ENCODE results near the gene TAGLN2.
A peak's percentile ranks its signal among the peaks of the same experiment; 100 is the strongest.

Gene TAGLN2

DNA sequence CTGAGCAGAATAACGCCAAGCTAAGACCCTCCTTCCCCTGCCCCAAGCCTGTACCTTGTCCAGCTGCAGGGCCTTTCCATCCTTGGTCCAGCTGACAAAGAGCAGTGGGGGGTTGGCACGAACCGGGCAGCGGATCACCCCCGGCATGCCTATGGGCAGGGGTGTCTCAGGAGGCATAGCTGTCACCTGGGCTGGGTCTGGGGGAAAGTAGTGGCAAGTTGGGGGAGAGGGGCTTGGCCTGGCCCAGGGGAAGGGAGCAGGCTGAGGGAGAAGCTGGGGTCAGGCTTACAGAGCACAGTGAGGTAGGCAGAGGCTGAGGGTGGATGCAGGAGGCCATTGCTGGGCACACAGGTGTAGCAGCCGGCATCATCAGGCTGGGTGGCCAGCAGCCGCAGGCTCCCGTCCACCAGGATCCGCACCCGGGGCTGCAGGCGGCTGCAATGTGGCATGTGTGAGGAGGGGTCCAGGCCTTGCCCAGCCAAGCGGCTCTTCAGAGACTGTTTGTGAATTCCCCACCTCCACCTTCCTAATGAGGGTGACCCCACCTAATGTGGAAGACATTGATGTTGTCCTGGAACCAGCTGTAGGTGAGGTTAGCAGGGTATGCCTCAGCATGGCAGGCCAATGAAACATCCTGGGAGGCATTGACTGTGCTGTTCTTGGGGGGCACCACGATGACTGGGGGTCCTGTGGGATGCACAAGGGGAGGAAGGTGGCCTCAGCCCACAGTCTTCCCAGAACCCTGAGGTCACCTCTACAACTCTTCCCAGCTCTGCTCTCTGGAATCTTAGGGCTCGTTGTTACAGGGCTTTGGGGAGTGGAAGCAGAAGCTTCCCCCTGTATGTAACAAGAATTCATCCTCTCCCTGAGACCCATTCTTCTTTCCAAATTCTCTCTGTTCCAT is 9.1 kb upstream of the TAGLN2 start:
- no peak for DNase-seq

DNA sequence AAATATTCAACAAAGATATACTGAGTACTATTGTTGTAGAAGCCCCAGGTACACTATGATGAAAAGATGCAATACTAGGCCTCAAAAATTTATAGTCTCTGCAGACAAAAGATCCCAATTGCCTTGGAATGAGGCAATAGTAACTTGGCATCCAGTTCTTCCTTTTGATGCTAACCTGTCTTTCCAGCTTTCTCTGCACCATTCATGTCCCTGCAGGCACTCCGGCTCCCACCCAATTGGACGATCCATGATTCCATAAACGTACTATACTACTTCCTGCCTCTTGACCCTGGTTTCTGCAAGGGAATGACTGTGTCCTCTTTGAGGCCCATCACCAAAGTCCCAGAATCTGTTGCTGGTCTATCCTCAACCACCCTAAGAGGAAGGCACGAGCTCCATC is 8.0 kb upstream of the TAGLN2 start:
- no peak for DNase-seq

DNA sequence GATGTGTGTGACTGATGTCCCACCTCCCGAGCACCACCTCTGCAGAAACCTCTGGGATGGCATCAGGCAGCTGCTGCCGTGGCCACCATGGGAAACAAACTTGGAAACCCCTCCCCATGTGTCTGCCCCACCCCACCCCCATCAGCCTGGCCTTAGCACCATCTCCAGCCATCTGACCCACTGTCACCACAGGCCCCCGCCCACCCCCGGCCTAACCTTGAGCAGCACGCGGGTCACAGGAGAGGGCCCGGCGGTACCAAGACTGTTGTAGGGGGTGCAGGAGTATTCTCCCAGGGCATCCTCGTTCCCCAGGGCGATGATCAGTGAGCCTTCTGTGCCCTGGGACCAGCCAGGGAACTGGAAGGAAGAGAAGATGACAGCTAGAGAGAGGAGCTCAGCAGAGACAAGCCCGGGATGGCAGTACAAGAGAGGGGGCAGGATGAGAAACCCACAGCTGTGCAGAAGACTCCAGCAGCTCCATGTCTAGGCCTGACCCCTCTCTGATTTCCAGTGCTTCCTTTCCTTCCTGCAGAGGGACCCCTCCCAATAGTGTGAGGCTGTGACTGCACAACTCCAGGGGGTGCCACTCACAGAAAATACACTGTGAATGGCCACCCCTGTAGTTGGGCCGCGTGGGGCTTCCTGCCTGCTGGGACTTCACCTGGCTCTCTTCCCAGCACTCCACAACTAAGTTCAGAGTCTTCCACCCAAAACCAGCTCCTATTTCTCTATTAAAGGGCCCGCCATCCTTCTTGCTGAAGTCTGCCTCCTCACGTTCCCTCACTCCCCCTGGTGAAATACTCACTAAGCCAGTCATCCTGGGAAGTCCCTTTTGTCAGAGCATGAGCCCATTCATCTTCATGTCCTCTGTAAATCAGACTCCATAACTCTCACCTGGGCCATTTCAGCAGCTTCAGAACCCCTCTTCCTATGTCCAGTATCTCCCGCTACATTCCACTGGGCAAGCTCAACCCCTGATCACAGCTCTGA is 7.3 kb upstream of the TAGLN2 start:
- DNase-seq: no peak

DNA sequence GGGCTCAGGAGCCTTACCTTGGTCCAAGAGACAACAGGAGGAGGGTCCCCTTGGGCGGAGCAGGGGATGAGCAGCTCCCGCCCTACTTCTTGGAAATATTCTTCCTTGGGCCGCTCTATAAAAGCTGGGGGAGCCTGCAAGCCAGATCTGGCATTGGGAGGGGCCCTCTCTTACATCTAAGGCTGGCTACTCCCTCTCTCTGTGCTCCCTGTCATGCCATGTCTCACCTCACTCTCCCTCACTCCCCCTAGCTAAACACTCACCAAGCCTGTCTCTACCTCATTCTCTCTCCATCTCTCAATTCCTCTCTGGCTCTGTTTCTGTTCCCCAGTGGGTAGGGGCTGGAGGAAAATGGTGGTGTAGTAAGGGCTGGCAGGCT is 6.5 kb upstream of the TAGLN2 start:
- DNase-seq: no peak

DNA sequence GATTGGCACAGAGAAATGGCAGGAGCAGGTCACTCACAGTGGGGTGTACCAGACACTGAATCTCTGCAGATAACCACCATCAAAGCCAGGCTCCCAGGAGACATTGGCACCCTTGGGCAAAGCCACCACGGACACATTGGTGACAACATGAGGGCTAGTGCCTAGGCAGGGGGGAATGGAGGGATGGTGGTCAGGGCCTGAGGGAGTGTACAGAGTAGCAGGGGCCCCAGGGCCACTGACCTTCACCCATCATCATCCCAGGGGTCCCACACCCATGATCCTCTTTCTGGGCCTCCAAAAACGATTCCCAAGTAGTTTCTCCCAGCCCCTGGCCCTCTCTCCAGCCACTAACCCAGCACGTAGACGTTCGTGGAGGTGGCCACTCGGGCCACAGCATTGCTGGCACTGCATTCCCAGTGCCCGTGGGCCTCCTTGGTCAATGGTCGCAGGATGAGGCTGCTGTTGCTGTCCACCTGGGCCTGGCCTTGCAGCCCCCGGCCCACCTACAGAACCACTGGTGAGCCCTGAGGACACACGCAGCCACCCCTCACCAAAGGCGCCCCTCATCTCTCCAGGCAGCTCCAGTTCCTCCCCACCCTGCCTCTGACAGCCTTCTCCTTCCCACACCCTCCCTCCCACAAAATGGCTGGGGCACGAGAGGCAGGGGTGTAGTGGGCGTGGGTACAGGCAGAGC is 5.9 kb upstream of the TAGLN2 start:
- no peak for DNase-seq

DNA sequence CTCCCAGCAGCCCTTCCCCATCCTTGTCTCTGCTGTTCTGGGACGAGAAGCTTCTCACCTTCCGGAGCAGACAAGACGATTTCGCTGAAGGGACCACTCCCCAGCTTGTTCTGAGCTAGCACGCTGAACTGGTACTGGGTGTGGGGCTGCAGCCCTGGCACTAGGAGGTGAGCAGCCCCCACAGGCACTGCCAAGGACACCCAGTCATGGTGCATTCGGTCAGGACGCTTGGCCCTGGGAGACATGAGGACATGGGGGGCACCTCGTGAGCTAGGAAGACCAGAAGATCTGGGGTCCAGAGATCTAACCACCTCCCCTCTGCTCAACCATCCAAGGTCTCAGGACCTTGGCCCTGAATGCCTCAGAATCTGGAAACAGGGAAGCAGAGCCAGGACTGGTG is 5.3 kb upstream of the TAGLN2 start:
- DNase-seq: no peak

DNA sequence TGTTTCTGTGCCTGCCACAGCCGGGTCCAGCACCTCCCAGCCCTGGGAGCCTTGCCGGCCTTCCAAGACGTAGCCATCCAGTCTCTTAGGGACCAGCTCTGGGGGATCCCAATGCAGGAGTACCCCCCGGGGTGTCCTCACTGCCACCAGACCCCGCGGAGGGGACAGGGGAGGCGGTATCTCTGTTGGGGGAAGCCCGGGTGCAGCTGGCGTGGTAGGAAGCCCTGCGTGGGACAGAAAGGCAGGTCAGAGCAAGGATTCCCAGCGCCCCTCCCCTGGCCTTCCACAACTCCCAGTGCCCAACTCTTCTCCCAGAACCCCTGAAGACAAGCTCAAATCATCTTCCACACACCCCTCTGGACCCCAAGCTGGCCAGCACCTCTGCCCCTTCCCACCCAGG is 4.9 kb upstream of the TAGLN2 start:
- no peak for DNase-seq

DNA sequence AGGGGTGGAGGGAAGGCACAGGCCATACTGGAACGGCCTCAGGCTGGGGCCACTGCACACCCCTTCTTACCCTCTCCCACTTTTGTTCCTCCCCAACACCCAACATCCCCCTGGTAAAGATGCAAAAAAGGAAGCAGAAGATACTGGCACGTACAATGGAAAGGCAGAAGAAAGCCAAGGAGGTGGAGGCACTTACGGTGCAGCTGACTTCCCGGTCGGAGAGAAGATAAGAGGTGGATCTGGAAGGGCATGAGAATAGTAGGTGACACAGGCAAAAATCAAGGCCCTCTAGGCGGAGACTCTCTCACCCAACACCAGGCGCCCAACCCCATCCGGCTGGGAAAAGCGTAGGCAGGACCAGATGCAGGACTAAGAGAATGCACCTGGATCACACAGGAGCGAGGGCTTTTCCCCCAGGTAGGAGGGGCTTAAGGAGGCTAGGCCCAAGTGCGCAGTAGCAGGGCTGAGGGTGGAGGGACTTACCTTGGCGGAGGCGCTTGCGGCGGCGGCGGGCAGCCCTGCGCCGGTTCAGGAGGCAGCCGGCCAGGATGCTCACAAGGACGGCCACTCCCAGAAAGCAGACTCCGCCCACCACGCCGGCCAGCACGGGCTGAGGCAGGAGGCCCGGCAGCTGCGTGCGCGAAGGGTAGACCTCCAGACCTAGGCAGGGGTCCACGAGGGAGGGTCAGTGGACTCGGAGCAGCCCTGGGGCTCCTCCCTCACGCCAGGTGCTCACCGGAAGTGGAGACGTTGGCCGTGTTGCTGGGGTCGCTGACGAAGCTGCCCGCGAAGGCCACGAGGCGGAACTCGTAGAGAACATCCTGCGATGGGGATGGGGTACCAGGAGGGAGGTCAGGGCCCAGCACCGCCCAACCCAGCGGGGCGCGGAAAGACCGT is 4.1 kb upstream of the TAGLN2 start:
- no peak for DNase-seq

DNA sequence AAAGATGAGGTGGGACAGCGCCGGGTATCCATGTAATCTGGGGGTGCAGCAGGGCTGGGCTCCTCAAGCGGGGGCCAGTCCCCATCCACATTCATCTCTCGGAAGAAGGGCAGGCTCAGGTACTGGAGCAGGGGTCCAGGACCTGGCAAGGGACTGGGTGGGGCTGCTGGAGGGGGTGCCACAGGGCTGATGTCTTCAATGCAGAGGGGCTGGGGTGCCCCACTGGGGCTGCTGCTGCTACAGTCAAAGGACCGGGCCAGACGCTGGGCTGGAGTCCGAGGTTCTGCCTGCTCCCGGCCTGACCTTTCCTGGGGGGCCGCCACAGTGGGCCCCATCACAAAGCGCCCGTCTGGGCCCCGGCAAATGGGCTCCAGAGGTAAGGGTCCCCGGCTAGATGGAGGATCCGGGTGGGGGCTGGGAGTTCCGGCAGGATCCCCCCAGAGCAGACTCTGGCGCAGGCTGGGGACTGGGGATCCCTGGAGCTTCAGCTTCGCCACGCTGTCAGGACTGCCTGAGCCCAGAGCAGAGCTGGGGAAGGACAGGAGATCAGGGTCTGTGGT is 3.3 kb upstream of the TAGLN2 start:
- DNase-seq: no peak

DNA sequence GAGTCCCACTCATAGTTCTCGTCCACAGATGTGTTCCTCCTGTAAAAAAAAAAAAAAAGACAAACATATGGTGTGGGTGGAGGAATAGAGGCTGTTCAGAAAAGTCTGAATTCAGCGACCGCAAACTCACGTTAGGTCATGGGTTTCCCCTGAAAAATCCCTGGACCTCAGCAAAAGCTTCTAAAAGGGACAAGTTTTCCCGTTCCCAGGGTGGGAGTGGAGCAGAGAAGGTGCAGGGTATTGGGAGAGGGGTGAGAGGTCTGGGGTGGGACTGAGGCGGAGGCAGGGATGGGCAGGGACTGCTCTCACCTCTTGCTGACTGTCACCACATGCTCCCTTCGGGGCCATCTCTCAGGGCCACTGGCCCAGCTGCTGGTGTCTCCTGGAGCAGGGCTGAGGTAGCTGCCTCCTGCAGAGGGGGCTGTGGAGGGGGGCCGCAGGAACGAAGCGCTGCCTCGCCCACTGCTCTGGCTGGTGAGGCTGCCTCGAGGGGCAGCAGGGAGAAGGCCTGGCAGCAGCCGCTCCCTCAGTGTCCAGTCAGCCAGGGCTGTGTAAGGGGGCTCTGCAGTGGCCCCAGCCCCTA is 2.6 kb upstream of the TAGLN2 start:
- no peak for DNase-seq

DNA sequence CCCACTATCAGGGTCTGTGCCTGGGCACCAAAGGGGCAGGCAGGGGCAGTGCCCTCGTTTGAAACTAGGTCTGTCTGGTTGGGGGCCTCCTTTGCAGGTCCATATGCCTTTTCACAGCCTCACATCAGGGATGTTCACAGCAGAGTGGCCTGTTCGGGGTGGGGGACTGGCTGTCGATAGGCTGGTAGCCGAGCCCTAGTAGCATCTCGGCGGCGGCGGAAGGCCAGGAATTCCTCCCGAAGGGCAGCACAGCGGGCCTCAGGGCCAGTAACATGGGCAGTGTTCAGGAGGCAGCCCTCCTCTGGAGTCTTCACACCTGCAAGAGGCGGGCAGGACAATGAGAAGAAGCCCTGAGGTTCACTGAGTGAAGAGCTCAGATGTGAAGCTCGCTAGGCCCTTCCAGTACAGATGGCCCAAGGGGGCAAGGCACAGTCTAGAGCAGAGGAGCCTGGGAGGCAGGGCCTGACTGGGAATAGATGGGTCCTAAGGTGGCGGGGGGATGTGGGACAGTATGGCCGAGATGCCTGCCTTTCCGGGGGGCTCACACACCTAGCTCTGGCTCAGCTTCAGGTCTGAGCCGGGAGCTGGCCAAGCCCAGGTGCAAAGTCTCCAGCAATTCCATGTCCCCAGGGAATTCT is 2.0 kb upstream of the TAGLN2 start:
- no peak for DNase-seq

DNA sequence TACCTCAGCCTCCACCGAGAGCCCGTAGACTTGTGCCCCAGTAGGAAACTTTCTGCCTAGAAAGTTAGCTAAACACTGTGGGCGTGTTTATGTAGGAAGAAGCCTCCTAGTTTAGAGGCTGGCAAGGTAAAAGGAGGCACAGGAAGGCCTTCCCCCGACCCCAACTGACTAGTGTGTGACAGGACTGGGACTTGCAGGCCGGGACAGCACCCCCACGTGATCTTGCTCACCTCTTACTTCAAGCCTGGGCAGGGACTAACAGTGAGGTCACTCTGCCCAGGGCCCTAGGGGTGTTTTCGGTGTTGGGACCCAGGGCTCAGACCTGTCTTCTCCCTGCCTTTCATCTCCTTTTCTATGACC is 392 bp upstream of the TAGLN2 start:
- no peak for DNase-seq

DNA sequence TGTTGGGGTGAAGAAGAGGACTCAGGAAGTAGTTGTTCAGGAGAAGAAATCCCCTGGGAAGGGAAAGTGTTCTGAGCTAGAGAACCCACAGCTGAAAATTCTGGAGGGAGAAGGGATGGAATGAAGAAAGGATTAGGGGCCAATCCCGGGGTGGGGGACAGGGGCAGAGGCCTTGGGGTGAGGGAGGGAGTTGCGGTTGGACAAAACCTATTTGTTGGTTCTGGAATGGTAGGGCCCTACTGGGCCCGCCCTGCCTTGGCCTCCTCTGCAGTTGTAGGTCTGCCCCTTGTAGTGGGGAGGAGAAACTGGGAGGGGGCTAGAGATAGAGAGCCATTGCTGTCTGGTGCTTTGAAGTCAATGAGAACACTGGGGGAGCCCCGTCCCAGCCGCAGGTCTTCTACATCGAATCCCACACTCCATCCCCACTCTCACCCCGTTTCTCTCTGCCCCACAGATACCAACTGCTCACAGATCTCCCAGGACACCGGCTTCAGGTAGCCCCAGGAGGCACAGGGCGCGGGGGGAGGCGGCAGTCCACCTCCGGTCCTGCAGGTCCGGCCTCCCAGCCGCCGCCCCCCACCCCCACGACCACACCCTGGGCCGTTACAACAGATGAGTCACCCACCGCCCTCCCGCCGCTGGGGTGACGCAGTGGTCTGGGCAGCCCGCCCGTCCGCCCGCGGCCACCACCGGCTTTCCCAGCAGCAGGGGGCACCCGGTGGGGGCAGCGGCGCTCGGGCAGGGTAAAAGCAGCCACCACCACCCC is 1.1 kb downstream of the TAGLN2 start:
- DNase-seq: peak; percentile 36 to 55

DNA sequence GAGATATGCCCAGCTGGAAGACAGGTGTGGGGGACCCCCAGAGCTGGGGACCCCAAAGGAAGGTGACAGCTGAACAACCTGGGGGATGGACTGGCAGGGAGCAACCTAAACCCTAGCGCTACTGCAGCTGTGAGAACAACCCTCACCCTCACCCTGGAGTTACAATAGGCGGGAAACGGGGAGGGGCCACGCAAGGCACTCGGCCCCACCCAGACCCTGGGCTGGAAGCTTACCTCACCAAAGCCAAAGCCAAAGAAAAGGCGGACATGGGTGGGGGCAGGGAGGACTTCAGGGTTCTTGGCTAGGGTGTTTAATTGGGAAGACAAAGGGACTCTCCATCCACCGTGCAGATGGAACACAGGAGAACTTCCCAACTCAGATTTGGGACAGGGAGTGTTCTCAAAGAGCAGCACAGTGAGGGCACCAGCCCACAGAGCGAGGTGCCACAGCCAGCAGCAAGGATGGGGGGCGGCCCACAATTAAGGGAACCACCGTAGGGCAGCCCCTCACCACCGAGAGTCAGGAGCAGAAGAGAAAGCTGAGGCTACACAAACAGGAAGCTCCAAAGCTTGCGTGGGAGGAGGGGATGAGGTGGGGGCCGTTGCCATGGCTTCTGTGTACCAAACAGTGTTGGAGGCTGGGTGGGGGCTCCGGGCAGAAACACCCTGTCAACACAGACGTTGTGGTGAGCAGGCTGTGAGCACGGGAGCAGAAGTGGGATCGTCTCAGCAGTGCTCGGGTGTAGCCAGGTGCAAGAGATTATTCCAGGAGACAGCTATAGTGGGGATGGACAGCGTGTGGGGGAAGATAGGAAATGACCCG is 1.9 kb downstream of the TAGLN2 start:
- DNase-seq: peak; percentile 74 to 81

DNA sequence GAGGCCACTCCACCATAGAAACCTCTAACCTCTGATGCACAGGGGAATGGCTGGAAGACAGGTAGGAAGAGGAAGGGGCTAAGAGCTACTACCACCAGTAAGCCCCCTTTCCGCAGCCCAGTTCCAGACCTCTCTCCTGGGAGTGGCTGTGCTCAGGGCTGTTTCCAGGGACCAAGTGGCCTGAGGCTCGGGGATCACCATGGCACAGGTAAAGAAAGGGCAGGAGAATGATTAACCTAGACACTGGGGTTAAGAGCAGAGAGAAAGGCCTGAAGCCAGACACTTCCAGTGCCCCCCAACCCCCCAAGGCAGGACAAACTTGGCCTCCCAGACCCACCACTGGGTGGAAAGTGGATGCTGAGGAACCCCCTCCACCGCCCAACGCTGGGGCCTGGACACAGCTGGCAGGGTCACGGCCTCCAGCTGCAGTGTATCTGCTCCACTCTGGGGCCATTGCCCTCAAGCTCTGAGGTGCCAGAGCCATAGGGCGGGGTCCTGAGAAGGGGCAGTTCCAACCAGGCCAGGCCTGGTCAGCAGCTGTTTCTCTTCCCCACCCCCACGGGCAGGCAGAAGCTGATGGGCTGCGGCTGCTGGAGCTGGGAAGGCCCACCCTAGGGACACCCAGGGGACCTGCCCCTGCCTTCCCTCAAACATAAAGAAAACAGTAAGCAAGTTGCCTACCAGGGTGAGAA is 2.6 kb downstream of the TAGLN2 start:
- DNase-seq: no peak

DNA sequence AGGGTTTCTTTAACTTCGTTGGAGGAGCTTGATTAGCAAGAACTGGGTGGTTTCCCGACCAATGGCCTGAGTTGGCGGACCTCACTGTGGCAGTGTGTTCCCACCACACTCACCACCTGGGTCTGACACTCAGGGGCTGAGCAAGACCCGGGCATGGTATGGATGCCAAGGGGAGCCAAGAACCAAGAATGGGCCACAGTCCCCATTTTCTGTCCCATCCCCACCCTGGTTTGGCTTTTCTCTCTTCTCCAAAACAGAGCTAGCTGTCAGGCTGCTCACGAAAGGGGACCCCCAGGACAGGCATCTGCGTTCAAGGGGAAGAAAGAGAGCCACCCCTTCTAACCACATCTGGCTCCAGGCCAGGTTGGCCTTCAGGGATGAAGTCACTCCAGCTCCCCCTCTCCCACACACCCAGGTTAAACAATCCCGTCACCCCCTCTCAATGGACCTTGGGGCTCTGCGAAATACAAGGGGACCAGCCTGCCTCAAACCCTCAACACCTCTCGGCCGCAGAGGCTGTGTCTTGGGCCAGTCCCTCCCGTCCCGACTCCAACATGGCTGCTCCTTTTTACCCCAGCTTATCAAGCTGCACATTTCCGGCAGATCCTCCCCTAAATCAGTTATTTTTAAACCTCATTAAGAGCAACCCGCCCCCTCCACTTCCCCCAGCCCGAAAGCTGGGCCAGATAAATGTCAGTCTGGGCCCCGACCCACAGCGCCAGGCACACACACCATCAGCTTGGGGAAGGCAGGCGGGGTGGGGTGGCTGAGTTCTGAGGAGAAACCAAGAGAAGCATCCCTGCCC is 3.4 kb downstream of the TAGLN2 start:
- no peak for DNase-seq

DNA sequence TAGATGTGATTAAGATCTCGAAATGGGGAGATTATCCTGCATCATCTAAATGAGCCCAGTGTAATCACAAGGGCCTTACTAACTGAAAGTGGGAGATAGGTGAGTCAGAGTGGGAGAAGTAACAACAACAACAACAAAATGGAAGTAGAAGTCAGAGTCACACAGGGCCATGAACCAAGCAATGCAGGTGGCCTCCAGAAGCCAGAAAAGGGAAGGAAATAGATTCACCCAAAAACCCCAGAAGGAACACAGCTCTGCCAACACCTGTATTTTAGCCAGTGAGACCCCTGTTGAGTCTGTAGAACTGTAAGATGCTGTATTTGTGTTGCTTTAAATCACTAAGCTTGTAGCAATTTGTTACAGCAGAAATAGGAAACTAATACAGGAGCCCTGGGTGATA is 4.1 kb downstream of the TAGLN2 start:
- no peak for DNase-seq

DNA sequence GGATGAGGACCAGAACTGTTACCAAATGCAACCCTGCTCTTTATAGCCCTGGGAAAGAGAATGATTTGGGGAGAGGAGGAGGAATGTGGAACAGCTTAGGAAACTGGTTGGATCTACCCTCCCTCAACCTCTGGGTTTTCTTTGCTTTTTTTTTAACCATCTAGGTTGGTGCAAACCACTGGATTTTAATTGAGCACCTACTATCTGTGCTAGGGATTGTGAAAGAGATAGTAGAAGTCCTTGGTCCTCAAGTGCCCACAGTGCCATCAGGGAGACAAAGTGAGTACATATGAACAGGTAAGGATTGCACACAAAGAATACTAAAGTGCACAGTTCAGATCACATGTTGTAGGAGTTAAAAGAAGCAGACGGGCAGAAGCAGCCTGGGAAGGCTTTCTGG is 4.7 kb downstream of the TAGLN2 start:
- DNase-seq: no peak

Data from activated CD4-positive, alpha-beta T cell treated with anti-CD3 and anti-CD28 coated beads for 4 hours (primary cell).